Fibroblast of upper back skin (primary cell): ENCODE data around the gene CACNA2D3.

Experiments used
- DNase-seq: peaks from one replicate; pipeline ENCODE4 v3.0.0-alpha.2; 2013

Gene CACNA2D3

DNA sequence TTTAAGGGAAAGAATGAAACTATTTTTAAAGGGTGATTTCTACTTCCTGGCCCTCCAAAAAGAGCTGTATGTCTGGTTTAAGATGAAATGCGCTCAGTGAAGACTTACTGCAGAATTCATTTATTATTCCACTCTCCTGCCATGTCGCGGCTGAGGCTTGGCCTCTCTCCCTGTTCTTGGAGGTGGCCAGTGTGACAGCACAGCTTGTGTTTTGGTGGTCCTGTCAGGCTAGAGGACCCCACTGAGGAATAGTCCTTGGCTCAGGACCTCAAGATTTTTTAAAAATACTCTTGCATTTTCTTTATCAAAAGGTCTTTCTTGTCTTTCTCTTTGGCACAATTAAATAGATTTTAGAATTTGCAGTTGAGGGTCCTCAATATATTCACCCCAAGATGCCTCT, 421.1 kb downstream of the CACNA2D3 start:
- no peak for DNase-seq

DNA sequence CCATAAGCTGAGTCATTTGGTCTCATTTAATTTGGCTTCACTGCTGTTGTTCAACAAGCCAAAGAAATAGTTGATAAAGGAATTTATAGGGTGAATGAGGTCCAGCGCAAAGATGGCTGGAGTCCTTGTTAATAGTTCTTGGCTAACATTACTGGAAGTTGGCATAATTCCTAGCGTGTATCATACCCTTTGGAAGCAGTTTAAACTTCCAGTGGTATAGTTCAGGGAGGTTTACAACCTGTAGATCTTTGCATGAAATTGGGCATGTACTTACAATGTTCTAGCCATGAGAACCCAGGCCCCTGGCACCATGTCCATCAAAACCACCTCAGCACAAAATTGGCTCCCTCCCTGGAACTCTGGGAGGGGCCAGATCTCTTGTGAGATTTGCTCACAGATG, 424.7 kb downstream of the CACNA2D3 start:
- no peak for DNase-seq

DNA sequence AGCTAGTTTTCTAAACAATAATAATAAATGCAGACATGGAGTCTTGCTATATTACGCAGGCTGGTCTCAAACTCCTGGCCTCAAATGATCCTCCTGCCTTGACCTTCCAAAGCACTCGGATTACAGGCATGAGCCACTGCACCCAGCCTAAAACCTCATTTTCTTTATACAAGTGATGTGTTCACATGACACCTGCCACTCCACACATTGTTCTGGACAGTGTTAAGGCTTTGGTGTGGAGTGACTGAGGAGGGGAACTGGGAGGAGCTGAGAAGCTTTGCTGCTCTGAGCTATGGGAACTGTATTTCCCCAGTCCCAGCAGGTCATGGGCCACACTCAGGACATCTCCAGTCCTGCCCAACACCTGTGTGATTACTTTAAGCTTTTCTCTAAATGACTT, 425.5 kb downstream of the CACNA2D3 start:
- no peak for DNase-seq

DNA sequence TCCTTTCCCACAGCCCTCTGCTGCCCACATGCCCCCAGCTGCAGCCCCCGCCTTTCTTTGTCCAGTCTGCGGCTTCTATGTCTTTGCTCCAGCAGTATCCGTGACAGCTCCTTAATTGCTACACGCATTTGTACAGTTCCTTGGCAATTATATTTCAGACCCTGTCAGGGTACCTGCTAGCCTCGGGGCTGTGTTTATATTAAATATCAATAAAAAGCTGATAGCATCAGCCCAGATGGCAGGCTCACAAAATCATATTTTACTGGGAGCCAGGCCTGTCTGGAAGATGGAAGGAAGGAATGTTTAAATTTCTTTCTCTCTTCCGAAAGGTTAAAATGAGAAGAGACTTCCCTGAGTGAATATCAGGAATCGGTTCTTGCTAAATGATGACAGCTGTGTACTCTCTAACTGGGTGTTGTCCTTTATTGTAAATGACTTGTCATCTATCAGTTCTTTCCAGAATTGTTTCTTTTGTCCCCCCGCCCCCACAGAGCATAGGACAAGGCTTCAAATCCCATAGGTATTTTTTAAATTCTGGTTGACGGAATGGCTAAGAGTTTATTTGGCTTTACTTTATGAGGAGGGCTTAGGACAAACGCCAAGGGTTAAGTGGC, 427.4 kb downstream of the CACNA2D3 start:
- no peak for DNase-seq

DNA sequence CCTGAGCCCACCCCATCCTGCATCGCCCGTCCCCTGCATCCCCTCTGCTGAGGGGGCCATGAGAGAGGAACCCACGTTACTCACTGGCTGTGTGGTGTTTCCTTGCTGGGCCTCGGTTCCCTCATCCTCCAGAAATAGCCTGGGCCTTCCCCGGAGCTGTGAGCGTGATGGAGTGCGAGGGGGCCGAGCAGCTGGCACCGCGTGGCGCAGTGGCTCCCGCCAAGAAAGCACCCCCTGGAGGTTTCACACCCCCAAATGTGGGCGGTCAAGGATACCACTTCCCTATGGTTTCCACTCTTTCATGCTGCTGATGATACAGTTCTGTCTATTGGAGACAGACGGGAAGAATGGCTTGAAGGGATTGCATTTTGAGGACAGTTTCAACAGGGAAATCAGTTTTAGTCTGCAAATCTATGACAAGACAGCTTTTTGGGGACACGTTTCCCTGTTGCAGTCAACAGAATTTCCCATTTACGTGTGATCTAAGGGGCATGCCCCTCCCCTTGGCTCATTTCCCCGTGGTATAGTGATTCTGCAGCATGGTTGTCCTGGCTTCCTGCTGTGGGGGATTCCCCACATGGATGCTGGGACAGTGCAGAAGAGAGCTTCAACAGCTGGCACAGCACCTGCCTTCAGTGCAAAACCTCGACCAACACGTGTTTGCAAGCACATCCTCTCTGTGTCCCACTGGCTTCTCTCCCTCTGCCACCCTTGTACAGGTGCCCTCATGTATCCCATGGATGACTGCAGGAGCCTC, 428.0 kb downstream of the CACNA2D3 start:
- DNase-seq, result no peak

DNA sequence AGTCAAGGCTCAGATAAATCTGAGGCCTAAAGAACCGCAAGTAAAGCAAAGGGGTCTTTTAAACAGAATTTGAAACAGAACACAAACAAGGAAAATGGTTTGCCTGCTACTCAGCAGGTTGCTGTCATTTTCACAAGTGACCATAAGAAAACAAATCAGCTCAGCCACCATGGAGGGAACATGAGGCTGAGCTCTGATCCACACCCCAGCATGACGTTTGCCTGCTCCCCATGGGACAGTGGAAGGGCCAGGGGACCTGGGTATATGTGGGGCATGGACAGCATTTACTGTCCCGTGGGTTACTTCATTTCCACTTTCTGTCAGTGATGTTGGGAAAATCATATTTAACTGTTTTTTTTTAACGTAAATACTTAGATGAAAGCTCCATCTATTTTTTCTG, 434.3 kb downstream of the CACNA2D3 start:
- DNase-seq, result no peak

DNA sequence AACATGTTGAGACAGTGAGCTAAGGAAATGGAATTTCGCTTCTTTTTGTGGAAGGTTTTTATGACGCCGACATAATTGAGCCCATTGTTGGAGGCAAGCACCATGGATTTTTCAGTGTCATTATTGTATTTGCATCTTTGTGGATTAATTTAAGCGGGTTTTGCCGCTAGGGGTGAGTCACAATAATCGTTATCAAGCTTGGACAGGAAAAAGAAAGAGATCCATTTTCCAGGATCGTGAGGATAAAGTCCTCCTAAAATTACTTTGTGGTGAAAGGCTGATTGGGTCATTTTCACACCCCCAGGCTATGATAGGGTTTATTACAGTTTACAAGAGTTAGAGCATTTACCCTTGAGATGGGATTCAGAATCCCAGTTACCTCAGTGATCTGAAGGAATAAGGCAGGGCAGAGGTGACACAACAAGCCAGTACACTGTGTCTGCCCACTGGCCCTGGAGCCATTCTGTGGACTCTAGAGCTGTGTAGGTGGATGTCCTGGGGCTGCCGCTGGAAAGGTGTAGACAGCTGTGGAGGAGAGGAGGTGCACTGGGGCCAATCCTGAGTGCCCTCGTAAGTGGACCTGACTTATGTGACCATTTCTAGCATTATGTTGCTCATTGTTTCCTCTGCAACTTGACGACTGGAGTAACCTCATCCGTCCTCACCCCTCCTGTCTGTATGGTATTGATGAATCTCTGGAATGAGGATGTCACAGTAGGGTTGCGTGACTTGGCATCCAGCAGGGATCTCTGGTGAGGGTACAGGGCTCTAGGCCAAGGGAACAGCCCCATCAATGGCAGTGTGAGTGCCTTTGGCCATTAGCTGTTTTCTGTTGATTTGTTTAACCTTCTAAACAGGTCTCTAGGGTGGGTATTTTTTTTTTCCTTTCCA, 435.4 kb downstream of the CACNA2D3 start:
- no peak for DNase-seq

DNA sequence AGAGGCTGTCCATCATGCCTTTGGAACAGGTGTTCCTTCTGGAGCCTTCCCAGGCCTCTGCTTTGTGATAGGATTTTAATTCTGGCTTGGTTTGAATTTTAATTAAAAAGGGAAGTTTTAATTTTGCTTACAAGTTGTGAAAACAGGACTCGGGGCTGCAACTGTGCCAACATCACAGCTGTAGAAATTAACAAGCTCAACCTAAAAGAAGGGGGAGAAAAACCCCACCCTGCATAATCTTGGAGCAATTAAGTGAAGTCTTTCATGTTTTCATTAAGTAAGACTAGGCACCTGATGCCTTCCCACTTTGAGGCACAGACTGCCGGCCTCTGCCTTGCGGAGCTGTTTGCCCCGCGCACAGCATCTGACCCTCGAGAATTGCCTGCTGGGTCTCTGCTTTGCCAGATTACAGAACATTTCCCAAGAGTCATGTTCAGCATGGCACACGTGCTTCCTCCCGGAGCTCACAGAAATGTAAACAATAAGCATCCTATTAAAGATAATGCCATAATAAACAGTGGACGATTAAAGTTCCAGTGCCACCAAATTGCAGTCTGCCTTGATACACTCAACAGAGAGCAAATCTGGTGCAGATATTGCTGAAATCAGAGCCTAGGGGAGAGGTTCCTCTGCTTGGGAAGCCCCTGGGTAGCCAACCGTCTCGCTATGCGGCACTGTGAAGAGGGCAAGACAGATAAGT, 441.3 kb downstream of the CACNA2D3 start:
- no peak for DNase-seq

DNA sequence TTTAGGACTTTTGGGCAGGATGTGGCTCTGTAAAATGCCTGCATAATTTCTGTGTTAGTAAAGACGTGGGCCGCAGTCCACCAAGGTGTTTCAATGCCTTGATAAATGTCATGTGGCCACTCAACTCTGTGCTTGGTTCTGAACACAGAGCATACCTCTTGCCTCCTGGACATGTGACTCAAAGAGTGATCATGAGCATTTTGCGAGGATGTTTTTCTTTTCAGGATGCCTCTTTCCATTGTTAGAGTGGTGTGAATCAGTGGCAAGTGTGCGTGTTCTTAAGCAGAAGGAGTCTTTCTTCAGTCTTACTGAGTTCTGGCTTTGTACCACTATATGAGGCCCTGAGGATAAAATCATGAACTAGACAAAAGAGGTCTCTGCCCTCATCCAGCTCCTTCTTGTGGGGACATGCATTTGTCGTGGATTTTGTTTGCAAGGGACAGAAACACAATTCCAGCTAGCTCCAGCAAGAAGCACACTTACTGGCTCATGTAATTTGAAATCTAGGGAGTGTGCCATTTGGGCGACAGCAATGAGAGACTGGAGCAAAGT, 442.1 kb downstream of the CACNA2D3 start:
- no peak for DNase-seq

DNA sequence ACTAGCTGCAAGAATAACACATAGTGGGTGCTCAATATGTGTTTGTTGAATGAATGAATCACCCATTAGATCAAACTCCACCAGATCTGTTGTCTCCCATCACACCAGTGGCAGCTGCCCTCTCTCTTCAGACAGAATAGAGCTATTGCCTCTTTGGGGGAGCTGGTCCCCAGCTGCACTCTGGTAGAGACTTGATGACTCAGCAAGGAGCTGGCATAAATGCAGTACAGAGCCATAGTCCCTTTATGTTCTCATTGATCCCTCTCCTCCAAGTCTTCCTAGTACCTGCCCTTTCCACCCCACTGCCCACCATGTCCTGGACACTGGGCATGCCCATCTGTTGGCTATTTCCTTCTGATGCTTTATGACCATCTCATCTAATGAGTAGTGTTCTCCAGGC, 443.6 kb downstream of the CACNA2D3 start:
- no peak for DNase-seq

DNA sequence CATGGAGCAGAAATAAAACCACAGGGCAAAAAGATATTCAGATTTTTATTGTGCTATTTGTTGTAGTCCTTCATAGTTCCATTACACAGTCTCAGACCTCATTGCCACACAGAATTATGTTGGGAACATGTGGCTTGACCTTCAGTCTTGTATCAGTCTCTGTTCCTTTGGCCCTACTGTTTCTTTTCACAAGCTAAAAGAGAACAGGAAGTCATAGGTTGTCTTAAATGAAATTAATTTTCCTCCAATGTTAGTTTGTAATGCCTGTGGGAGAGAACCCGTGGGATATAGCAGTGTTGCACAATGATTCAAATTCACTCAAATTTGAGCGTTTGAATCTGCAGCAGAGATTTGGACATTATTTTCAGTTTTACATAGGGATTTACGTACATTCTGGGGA, 445.6 kb downstream of the CACNA2D3 start:
- DNase-seq, result no peak

DNA sequence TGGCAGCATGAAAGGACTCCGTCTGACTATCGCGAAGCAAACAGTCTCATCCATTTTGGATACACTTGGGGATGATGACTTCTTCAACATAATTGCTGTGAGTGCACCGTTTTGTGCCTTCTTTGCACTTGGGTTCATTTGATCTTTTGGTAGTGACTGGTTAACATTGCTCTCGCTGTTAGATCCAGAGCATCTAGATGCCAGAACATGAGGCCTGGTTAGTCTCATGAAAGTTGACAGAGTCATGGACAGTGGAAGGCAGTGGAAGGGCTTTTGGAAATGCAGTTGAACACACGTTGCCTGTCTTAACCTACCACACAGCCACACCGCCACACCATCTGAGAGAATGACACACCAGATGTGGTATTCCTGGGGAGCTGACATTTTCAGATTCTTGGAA, 447.7 kb downstream of the CACNA2D3 start:
- DNase-seq, result no peak

DNA sequence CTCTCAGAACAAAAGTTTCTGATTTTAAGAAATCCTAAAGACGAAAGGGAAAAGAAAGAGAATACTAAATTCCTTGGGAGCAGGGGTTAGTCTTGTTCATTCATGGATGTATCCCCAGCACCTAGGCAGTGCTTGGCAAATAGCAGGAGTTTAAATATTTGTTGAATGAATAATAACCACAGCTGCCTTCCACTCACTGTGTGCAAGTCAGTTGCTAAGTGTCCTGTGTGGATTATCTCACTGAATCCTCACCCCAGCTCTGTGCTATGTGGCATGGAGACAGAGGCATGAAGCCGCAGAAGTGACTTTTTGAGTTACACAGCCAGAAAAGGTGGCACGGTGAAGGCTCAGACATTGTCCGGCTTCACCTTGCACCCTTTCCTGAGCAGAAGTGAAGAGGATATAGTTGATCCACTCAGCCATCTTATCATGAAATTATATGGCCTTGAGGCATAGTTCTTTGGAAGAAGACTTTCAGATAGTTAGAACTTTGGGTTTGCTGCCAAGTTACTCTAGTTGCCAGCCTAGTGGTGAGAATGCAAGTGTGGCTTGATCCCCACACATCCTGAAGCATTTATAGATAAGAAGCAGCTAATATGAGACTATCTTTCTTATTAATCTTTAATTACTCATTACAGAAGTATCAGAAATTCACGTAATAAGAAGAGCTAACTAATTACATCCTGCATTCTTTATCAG, 450.0 kb downstream of the CACNA2D3 start:
- peak; percentile 14 for DNase-seq

DNA sequence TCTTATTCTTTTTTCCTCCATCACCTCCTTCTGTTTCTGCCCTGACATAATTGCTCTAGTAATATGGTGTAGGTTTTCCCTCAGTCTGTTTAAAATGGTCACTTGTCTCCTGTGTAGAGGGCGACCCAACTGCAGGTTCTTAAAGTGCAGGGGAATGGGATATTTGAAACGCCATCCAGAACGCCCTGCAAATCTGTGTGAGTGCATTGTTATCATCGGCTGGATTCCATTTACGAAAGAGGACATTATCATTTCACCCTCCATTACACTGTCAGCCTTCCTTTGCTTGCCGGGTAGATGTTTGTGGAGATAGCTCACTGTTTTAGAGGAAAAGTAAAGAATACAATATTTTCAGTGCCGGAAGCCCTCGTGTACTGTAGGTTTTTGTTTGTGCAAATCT, 451.5 kb downstream of the CACNA2D3 start:
- no peak for DNase-seq

DNA sequence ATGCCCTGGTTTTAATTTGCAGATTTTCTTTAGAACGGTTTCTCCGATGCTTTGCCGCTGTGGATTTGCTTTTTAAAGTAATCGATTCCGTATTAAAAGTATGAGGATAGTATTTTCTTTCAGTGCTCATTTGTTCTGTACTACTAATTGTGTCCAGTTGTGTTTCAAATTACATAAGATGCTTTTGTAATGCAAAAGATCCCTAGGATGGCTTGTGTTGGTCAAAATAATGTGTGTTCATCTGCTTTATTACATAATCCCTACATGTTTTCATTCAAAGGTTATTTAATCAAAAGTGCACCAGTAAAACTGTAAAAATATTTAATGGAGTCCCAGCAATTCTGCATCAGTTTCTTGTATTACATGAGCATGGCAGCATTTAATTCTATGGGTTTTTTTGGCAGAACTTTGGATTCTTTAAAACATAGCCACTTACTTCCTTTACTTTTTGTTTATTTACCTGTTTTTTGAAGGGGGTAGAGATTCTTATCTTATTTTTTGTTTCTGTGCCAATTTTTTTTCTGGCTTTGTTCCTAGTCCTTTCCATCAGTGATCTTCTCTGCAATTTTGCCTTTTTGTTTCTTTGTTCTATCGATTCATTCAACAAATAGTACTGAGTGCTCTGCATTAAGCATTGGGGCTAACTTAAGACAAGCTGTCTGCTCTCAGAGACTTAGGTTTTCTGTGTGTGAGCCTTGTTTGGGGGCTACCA, 452.7 kb downstream of the CACNA2D3 start:
- no peak for DNase-seq

DNA sequence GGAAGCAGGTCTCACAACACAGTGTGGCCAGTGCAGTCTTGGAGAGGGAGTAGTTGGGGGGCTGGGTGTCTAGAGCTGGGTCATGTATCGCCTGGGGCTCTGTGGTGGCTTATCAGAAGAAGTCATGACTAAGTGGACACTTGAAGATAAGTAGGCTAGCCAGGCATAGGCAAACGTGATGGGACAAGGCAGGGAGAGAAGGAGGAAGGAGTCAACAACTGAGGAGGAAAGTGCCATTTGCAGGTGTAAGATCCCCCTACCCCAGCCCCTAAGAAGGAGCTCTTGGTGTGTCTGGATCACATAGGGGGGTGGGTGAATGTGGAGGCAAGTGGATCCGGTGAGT, 453.2 kb downstream of the CACNA2D3 start:
- no peak for DNase-seq

DNA sequence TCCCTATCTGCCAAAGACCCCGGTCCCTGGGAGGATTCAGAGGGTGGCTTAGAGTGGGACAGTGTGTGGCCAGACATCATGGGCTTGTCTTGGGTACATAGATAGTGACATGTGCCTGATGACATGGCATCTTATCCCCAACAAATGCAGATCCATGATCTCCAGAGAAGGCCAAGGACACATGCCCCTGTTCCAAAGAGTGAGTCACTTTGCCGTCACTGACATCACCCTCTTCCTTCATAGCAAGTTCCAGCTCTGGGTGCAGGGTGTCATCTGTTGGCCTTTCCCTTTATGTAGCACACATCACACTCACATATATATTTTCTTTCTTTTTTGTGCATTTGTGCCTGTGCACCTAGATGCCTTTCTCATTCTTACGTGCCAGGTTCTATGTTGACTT, 455.0 kb downstream of the CACNA2D3 start:
- DNase-seq, result no peak

DNA sequence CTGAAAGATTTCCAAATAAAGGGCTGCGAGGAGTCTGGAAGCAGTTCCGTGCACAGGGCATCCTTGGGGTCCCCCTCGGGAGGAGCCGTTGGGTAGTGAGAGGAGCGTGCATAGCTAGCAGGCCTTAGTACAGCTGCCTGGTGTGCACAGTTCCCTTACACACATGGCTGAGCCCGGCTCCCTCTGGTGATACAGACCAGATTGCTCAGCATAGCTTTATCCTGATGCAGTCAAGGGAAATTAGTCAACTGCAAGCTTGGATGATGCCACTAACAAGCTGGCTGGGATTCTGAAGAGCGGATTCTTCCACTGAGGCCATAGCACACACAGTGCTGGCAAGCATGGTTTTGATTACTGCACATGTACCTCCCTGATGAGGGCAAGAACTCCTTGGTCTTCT, 456.1 kb downstream of the CACNA2D3 start:
- DNase-seq, result peak; percentile 11

DNA sequence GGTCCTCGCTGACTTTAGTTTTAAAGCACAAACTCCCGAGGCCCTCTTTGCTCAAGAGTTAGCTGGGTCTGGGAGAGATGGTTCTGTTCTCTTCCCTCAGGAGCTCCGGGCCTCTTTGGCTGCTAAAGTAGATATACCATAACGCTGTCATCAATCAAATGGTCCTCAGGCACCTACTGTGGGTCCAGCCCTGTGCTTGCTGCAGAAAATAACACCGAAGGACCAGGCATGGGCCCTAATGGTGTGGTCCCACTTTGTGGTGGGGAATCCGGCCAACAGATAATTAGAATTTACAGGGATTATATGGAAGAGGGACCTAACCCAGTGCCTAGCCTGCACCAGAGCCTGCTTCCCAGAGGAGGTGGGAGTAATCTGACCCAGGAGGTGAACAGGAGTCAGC, 458.1 kb downstream of the CACNA2D3 start:
- no peak for DNase-seq

DNA sequence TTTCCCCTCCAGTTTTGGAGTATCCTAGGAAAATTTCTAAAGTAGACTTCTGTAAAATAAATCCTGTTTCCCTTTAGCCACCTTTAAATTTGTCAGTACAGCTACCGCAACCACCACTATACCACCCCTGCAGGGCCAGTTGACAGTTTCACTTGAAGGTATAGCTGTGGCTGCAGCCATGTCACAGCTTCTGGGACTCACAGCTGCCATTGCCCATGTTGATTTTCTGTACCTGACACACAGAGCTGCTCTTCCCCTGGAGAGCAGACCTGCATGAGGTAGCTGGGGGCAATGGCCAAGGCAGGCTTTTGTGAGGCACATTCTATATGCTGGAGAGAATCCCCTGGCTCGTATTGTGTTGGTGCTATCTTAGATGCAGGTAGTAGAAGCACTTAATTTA, 460.1 kb downstream of the CACNA2D3 start:
- DNase-seq, result no peak

DNA sequence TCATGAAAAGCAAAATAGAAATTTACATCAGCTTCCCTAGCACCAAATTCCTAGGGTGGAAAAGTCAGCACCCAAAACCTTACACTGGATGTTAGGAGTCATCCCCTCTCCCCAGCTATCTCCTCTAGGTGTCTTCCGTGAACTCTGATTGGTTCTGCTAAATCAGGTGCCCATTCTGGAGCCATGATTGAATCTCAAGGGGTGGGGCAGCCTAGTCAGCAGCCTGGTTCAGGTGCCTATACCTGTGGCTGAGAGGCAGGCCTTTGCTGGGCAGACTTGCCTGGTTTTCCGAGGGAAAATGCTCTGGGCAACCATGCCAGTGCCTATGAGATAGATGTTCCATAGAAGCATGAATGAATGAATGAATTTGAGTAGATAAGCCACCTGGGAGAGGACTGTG, 468.8 kb downstream of the CACNA2D3 start:
- no peak for DNase-seq

DNA sequence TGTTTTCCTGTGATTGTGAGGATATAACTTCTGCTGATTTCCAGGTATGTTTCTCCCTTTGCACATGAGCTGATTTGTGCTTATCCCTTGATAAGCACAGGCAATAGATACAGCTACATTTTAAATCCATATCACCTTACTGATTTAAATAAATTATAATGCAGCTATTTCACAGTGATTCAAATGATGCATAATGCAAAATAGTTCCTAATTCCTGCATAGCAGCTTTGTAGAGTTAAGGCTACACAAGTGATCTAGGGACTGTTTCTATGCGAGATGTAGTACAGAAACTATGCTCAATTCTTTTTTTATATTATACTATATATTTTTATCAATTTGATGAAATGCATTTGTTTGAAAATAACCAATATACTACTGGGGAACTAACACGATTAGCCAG, 471.3 kb downstream of the CACNA2D3 start:
- DNase-seq, result no peak
